Gastrocnemius medialis (tissue), 4 donors: ENCODE measurements around the gene DDX10. TPM values are rescaled to one million over a fixed set of nuclear protein-coding genes. Genes with fewer than 3 reads are reported as not detected.
"Not testable (repeated sequence)": the region's sequence is repeated elsewhere in the genome, so short reads cannot be mapped to it uniquely, and the experiment has no call there.

ENCODE experiments used
- ATAC-seq, 2 donors: fragments of 150-250 bp; one replicate each; pipeline ENCODE4 v1.9.1; 2016
- DNase-seq, 2 donors: peaks; one replicate each; pipeline ENCODE4 v3.0.0-alpha.2; 2019
- H3K27ac ChIP-seq, 4 donors: fragments of 200-600 bp; sonication (generic); 1 replicate in 1 of 4; 2 replicates in 3 of 4; pipeline ENCODE4 v1.5.1; 2016 to 2018; ENCODE audit warnings: mild to moderate bottlenecking in 2 of 4, moderate library complexity in 1 of 4
- H3K27me3 ChIP-seq, 3 donors: fragments of 200-600 bp; sonication (generic) in 2 of 3; 1 replicate in 1 of 3; 2 replicates in 2 of 3; pipeline versions ENCODE4 v1.5.1 to v1.6.0; 2016 to 2019; ENCODE audit warnings: mild to moderate bottlenecking in 1 of 3, moderate library complexity in 1 of 3
- H3K36me3 ChIP-seq, 2 donors: fragments of 200-600 bp; sonication (generic) in 1 of 2; one replicate each; pipeline ENCODE4 v1.5.1; 2017 to 2018
- H3K4me1 ChIP-seq, 2 donors: fragments of 200-600 bp; sonication (generic) in 1 of 2; one replicate each; pipeline ENCODE4 v1.5.1; 2016 to 2017; ENCODE audit warnings: mild to moderate bottlenecking in 2 of 2
- H3K4me3 ChIP-seq, 4 donors: fragments of 200-600 bp; sonication (generic) in 3 of 4; 1 replicate in 1 of 4; 2 replicates in 3 of 4; pipeline ENCODE4 v1.5.1; 2016 to 2019; ENCODE audit warnings: mild to moderate bottlenecking in 2 of 4
- H3K9me3 ChIP-seq, 3 donors: fragments of 200-600 bp; sonication (generic) in 2 of 3; 1 replicate in 1 of 3; 2 replicates in 2 of 3; pipeline ENCODE4 v1.5.1; 2016 to 2019
- CTCF ChIP-seq, 5 experiments: fragments of 450-650 bp in 3 of 5; fragments of 200-600 bp in 2 of 5; sonication (generic) in 2 of 5; IDR thresholded peaks in 4 of 5; conservative IDR thresholded peaks in 1 of 5; 1 replicate in 4 of 5; 2 replicates in 1 of 5; pipeline ENCODE4 v1.5.1; 2016 to 2019; ENCODE audit warnings: antibody characterized with exemption in 5 of 5, mild to moderate bottlenecking in 3 of 5, moderate library complexity in 3 of 5
- POLR2A ChIP-seq, 2 donors: fragments of 450-650 bp; IDR thresholded peaks; one replicate each; pipeline ENCODE4 v1.6.1; 2017; ENCODE audit warnings: antibody characterized with exemption in 2 of 2, mild to moderate bottlenecking in 2 of 2, moderate library complexity in 2 of 2
- in situ Hi-C, 4 donors: fragments of 200-750 bp; cut with MboI; loops; one replicate each; pipeline versions ENCODE4 v1.15.0 to v1.8.0; 2017; ENCODE audit warnings: low sequenced_read_pairs in 4 of 4
- intact Hi-C: fragments of 100-400 bp; cut with DNase I; formaldehyde crosslinking; loops from one replicate; pipeline ENCODE4 v1.15.1; 2023; ENCODE audit warnings: low total_unique reads
- total RNA-seq, 4 donors: library from RNA; depleted of rRNA; stranded (reverse); fragments of >200 nt; gene quantifications; one replicate each; pipeline versions ENCODE4 v1.1.0 to v1.2.3, GENCODE V29; 2016

Gene DDX10
- total RNA-seq, 4 donors from 2014 or later: 5.0 to 15.0 (median 10.5) TPM

GRCh38 chr11:108819957-108820356 is 155.1 kb downstream of the DDX10 start:
- no peak for TF ChIP-seq CTCF (IDR thresholded peaks at IDR 0.05 in 4 of 5, conservative IDR thresholded peaks at IDR 0.05 in 1 of 5)
- no peak for TF ChIP-seq POLR2A (IDR thresholded peaks at IDR 0.05)
- in situ Hi-C loops: no loop called here

GRCh38 chr11:108823960-108824359 is 159.1 kb downstream of the DDX10 start:
- H3K36me3 ChIP-seq, in situ Hi-C loops, DNase-seq: not testable (repeated sequence)

More at GRCh38 chr11:108819957-108820356, 155.1 kb downstream of the DDX10 start:
- Histone ChIP-seq H3K4me1 (no peaks in the 10 kb centered on the region), H3K27me3 (no peaks in the 10 kb centered on the region), H3K36me3 (no peaks in the 10 kb centered on the region), H3K27ac (no peak overlapping the region), H3K9me3 (no peaks in the 10 kb centered on the region), H3K4me3 (no peak overlapping the region)
- intact Hi-C loops: no loop called here
- DNase-seq (no peak), ATAC-seq (no peak)

GRCh38 chr11:108824545-108824944 is 159.7 kb downstream of the DDX10 start:
- DNase-seq (no peak), ATAC-seq (no peak)
- H3K4me1 ChIP-seq: no peaks in the 10 kb centered on the region
- H3K4me3 ChIP-seq: no peak overlapping the region
- H3K27ac ChIP-seq: no peak overlapping the region
- no peaks in the 10 kb centered on the region for H3K9me3 ChIP-seq
- no peaks in the 10 kb centered on the region for H3K27me3 ChIP-seq
- intact Hi-C loops: no loop called here
- no peaks in the 10 kb centered on the region for H3K36me3 ChIP-seq
- TF ChIP-seq CTCF (IDR thresholded peaks at IDR 0.05 in 4 of 5, conservative IDR thresholded peaks at IDR 0.05 in 1 of 5) (no peak), POLR2A (IDR thresholded peaks at IDR 0.05) (no peak)
- in situ Hi-C loops: no loop called here

More at GRCh38 chr11:108823960-108824359, 159.1 kb downstream of the DDX10 start:
- H3K4me1 ChIP-seq, H3K27ac ChIP-seq, ATAC-seq, H3K27me3 ChIP-seq, intact Hi-C loops, H3K4me3 ChIP-seq, H3K9me3 ChIP-seq: not testable (repeated sequence)

GRCh38 chr11:108825381-108825780 is 160.5 kb downstream of the DDX10 start:
- in situ Hi-C loops: no loop called here
- DNase-seq: no peak
- no peak overlapping the region for H3K27ac ChIP-seq
- no peak for TF ChIP-seq POLR2A (IDR thresholded peaks at IDR 0.05)
- no peak for TF ChIP-seq CTCF (IDR thresholded peaks at IDR 0.05 in 4 of 5, conservative IDR thresholded peaks at IDR 0.05 in 1 of 5)
- H3K4me1 ChIP-seq: no peaks in the 10 kb centered on the region
- no peaks in the 10 kb centered on the region for H3K9me3 ChIP-seq
- H3K4me3 ChIP-seq: no peak overlapping the region
- H3K36me3 ChIP-seq: no peaks in the 10 kb centered on the region
- intact Hi-C loops: no loop called here
- ATAC-seq: no peak
- H3K27me3 ChIP-seq: no peaks in the 10 kb centered on the region

GRCh38 chr11:108826136-108826535 is 161.3 kb downstream of the DDX10 start:
- H3K36me3 ChIP-seq: no peaks in the 10 kb centered on the region
- H3K27me3 ChIP-seq: no peaks in the 10 kb centered on the region
- intact Hi-C loops: no loop called here
- no peak overlapping the region for H3K4me3 ChIP-seq
- in situ Hi-C loops: no loop called here
- no peaks in the 10 kb centered on the region for H3K9me3 ChIP-seq
- no peaks in the 10 kb centered on the region for H3K4me1 ChIP-seq
- H3K27ac ChIP-seq: no peak overlapping the region
- no peak for DNase-seq
- no peak for TF ChIP-seq POLR2A (IDR thresholded peaks at IDR 0.05)
- no peak for TF ChIP-seq CTCF (IDR thresholded peaks at IDR 0.05 in 4 of 5, conservative IDR thresholded peaks at IDR 0.05 in 1 of 5)
- no peak for ATAC-seq
